Middle frontal gyrus (tissue), 1 donor: ENCODE results near the gene BRINP1.

Experiments
- DNase-seq: peaks from one replicate; pipeline ENCODE4 v3.0.0-alpha.2; 2015; ENCODE audit warnings: low spot score; ENCODE audit errors: extremely low spot score

Gene BRINP1

GRCh38 chr9:119282476-119283077 lies 86.7 kb downstream of the BRINP1 start:
- no peak for DNase-seq

GRCh38 chr9:119280740-119281485 lies 88.3 kb downstream of the BRINP1 start:
- DNase-seq: no peak

GRCh38 chr9:119278171-119278570 lies 91.1 kb downstream of the BRINP1 start:
- DNase-seq: no peak

- DNase-seq: no peak
Measured at GRCh38 chr9:119273984-119274665, 95.1 kb downstream of the BRINP1 start.

GRCh38 chr9:119273325-119273904 lies 95.8 kb downstream of the BRINP1 start:
- no peak for DNase-seq

GRCh38 chr9:119272500-119273211 lies 96.6 kb downstream of the BRINP1 start:
- DNase-seq: no peak

GRCh38 chr9:119268985-119269384 lies 100.2 kb downstream of the BRINP1 start:
- DNase-seq: no peak

- no peak for DNase-seq
Measured at GRCh38 chr9:119264165-119264564, 105.1 kb downstream of the BRINP1 start.

GRCh38 chr9:119257592-119257991 lies 111.6 kb downstream of the BRINP1 start:
- DNase-seq: no peak

- no peak for DNase-seq
Measured at GRCh38 chr9:119255116-119255515, 114.1 kb downstream of the BRINP1 start.

- DNase-seq: no peak
Measured at GRCh38 chr9:119252671-119253299, 116.5 kb downstream of the BRINP1 start.

GRCh38 chr9:119251936-119252335 lies 117.3 kb downstream of the BRINP1 start:
- DNase-seq: no peak

GRCh38 chr9:119250730-119251129 lies 118.5 kb downstream of the BRINP1 start:
- DNase-seq: no peak

- no peak for DNase-seq
Measured at GRCh38 chr9:119240546-119240945, 128.7 kb downstream of the BRINP1 start.

- DNase-seq: no peak
Measured at GRCh38 chr9:119234636-119235035, 134.6 kb downstream of the BRINP1 start.

GRCh38 chr9:119227422-119227821 lies 141.8 kb downstream of the BRINP1 start:
- DNase-seq: no peak

GRCh38 chr9:119224431-119224830 lies 144.8 kb downstream of the BRINP1 start:
- no peak for DNase-seq

GRCh38 chr9:119221276-119221675 lies 148.0 kb downstream of the BRINP1 start:
- no peak for DNase-seq

GRCh38 chr9:119218293-119218692 lies 150.9 kb downstream of the BRINP1 start:
- DNase-seq: no peak

- peak; percentile 22 for DNase-seq
Measured at GRCh38 chr9:119216651-119217331, 152.4 kb downstream of the BRINP1 start.
